ENCODE data around the gene SLC7A4.

Gene SLC7A4

DNA sequence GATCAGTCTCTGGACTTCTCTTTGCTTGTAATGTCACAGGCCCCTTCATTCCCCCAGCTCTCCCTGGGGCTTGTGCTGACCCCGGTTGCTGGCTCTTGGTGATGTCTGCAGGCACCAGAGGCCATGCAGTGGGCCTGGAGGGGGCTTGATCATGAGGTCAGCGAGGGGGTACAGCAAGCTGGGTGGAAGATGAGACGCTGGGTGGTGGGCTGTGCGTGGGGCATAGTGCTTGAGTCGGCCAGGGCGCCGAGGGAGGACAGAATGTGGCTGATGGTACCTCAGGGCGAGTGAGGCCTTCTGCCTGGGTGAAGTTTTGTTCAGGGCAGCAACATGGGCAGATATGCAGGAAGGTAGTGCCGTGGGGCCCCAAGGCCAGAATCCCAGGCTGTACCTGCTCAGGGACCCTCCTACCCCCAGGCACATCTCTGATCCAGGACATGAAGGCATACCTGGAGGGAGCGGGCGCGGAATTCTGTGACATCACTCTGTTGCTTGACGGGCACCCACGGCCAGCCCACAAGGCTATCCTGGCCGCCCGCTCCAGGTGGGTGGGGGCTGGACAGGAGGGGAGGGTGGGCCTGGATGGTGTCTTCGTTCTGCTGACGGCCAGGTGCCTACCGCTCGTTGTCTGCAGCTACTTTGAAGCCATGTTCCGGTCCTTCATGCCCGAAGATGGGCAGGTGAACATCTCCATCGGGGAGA, 36.9 kb downstream of the SLC7A4 start:
- no peak for DNase-seq

DNA sequence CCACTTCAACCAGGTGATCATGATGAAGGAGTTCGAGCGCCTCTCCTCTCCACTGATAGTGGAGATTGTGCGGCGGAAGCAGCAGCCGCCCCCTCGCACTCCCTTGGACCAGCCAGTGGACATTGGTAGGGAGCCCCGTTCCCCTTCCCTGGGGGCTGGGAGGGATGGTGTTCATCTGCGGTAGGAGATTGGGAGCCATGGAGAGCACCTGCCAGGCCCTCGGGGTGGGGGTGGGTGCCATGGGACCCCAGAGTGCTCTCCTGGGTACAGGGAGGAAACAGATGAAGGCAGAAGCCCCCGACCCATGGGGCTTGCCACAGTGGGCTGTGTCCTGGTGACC, 37.5 kb downstream of the SLC7A4 start:
- no peak for DNase-seq

DNA sequence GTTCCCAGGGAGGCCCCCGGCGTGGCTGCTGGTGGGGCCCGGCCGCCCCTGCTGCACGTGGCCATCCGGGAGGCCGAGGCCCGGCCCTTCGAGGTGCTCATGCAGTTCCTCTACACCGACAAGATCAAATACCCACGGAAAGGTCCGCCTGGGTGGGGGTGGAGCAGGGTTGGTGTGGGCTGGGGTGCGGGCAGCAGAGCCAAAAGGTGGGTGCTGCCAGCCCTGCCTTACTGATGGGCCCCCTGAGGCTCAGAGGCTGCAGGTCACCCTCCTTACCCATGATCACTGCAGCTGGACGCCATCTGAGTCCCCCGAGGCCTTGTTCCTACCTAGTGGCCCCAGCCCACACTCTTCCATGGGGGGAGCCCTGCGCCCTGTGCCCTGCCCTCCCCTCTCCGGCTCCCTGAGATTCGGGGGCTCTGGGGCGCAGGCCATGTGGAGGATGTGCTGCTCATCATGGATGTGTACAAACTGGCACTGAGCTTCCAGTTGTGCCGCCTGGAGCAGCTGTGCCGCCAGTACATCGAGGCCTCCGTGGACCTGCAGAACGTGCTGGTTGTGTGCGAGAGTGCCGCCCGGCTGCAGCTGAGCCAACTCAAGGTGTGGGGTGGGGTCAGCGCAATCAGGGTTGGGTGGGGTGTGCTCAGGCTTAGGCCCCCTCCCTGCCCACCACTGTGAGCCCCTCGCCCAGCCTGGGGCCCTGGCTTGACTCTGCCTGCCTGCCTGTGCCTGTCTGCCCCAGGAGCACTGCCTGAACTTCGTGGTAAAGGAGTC, 38.0 kb downstream of the SLC7A4 start:
- no peak for DNase-seq

DNA sequence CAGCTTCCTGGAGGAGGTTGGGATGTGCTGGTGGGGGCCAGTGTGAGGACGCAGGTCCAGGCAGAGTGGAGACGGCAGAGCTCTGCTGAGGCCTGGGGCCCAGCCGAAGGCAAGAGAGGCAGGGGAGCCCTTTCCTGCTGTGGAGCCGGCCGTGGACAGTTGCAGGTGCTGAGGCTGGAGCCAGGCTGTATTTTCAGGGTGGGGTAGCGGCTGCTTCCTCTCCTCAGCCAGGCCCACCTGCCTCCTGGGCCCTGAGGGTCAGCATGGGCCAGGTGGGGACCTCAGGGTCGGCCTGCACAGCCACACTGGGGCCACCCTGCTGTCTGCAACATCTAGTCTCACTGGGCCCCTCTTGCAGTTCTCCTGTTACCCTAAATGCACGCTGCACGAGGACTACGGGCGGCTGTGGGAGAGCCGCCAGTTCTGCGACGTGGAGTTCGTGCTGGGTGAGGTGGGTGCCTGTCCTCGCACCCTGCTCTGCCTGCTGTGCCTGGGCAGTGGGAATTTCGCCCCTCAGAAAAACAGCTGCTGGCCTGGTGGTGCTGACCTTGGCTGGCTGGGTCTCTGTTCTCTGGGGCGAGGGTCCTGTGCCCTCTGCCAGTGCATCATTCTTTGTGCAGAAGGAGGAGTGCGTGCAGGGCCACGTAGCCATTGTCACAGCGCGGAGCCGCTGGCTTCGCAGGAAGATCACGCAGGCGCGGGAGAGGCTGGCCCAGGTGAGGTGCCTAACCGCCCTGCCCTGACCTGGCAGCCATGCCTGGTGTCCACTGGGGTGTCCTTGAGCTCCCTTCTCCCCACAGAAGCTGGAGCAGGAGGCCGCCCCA, 38.8 kb downstream of the SLC7A4 start:
- no peak for DNase-seq

DNA sequence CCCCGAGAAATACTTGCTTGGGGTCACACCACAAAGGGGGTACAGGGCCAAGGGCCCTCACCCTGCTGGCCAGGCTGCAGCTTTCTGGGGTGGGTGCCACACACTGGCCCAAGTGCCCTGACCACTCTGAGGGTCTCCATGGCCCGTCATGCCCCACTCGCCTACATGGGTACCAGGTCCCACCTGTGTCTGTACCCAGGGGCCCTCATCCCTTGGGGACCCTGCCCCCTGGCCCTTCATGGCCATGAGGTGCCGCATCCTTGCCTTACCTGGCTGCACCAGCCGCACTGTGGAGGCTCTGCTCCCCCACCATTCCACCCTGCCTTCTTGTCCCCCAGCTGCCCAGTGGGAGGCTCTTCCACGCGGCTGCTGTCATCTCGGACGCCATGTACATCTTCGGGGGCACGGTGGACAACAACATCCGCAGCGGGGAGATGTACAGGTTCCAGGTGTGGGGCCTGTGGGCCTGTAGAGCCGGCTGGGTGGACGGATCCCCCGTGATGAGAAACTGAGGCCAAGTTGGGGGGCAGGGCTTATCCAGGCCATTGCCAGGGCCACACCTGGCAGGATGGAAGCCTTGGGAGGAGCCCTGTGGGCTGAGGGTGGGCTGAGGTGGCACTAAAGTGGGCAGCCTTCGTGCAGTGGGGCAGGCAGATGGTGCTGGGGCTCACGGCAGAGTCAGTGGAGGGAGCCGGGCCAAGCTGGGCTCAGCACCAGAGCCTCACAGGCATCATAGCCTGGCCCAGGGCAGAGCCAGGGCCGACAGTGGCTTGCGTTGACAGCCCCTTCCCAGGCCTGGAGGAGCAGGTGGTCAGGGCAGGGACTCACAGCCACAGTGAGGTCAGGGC, 39.7 kb downstream of the SLC7A4 start:
- DNase-seq = no peak

DNA sequence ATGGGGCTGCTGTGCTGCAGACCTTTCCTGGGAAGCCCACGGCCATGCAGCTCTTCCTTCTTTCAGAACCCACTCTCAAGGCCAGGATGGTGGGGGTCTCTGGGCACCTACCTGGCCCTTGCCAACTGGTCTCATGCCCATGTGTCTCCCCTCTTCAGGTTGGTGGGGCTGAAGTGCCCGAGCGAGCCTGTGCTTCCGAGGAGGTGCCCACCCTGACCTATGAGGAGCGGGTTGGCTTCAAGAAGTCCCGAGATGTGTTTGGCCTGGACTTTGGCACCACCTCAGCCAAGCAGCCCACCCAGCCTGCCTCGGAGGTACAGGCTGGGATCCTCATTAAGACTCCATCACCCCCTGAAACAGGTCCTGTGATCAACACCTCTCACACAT, 40.3 kb downstream of the SLC7A4 start:
- no peak for DNase-seq

DNA sequence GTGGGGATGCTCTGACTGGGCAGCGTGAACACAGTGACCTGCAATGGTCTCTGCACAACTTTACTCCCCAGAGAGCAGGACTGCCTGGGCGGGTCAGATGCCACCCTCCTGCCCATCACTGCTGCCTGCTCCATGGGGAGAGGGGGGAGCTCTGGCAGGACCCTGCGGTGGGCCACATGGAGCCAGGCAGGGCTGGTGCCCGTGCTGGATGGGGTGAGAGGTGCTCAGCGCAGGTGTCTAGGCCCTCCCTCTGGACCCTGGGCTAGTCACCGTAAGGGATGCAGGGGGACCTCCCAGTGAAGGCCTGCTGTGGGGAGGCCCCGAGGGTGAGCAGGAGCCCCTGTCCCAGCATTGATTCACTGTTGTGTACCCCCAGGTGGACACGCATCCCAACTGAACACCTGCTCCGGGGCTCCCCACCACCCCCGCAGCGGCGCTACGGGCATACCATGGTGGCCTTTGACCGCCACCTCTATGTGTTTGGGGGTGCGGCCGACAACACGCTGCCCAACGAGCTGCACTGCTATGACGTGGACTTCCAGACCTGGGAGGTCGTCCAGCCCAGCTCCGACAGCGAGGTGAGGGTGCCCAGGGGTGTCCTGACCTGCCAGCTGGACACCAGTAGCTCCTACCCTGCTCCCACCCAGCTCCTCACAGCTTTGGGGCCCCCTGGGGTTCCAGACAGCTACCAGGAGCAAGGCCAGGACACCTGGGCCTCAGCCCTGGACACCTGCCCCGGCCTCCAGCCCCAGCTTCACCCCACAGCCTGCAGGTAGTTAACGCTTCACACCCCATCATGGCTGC, 40.9 kb downstream of the SLC7A4 start:
- no peak for DNase-seq

DNA sequence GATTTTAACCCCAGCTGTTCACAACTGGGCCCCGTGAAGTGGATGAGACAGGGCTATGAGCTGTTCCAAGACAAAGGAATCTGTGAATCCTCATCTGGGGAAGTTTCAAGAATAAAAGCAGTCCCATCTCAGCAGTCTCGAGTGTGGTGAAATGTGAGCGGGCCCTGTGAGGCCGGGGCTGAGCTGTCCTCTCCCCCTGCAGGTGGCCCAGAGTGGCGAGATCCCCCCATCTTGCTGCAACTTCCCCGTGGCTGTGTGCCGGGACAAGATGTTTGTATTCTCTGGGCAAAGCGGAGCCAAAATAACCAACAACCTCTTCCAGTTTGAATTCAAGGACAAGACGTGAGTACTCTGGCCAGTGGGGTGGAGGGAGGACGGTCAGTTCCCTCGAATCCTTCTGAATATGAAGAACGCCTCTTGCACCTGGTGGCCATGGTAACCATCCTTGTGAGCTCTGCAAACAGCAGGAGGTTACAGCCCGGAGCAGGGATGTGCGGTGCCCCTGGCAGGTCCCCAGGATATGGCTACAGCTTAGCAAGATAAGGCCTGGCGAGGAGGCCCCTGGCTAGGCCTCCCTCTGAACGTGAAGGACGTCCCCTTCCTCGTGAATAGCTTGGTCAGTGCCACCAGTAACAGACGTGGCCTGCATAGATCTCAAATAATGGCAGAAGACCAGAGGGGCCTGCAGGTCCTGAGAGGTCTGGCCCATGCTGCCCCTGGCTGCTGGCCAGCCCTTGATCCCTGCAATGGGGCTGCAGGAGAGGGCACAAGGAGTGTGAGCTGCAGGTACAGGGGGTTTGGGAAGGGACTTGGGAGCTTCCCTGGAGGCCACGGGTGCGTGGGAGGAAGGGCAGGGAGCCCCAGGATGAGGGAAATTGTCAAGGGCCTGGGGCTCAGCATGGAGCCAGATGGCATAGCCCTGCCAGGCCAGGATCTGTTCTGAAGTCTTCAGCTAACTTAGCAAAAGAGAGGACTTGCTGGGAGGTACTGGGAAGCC, 41.9 kb downstream of the SLC7A4 start:
- no peak for DNase-seq

DNA sequence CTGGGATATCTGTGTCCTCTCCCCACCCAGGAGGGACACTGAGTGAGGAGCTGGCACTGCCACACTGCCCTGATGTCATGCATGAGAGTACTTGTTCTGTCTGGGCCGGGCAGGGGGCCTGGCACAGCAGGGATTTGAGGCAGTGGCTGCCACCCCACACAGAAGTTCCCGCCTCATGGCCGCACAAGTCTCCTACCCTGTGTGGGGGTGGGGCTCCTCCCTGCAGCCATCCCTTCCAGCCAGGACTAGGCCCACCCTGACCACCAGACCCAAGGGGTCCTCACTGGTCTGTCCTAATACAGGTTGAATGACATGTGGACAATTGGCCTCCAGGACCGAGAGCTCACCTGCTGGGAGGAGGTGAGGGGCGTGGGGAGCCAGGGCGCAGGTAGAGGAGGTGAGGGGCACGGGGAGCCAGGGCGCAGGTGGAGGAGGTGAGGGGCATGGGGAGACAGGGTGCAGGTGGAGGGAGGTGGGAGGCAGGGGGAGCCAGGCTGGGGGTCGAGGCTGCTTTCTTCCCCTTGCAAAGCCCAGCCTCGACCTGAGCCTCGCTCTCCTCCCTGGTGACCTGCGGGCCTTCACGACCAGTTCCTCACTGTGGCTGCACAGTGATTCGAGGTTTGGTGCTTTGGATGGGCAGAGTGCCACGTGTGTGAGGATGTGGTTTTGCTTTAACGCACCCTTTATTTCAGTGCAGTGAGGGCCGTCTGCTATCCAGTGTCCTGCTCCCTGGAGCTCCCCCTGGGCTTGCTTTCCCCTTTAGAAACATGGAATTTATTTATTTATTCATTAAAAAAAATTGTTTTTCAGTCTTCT, 42.8 kb downstream of the SLC7A4 start:
- DNase-seq = no peak

DNA sequence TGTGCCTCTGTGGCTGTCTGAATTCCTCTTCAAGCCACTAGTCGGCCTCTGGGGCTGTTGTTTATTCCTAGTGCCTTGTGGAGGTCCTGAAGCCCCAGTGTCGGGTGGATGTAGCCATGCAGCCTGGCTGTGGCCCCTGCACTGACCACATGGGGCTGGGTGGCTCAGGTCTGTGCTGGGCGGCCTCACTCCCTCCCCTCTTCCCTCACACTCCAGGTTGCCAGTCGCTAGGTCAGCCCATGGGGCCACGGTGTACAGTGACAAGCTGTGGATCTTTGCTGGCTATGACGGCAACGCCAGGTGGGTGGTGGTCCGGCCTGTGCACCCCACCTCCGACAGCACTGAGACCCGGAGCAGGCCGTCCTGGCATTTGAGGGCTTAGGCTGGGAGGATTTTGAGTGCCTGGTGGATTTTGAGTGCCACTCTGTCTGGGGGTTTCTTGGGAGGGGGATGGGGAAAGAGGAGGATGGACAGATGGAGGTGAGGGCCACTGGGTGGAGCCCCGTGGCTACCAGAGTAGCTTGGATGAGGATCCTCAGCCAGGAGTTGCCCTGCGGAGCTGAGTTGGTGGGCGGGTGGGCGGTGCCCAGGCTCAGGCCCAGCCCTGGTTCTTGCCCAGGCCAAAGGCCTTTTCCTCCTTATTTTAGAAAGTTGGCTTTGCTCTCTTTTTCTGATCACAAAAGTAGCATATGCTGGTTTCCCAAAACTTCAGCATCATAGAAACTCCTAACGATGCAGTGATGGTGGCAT, 43.6 kb downstream of the SLC7A4 start:
- DNase-seq = no peak

DNA sequence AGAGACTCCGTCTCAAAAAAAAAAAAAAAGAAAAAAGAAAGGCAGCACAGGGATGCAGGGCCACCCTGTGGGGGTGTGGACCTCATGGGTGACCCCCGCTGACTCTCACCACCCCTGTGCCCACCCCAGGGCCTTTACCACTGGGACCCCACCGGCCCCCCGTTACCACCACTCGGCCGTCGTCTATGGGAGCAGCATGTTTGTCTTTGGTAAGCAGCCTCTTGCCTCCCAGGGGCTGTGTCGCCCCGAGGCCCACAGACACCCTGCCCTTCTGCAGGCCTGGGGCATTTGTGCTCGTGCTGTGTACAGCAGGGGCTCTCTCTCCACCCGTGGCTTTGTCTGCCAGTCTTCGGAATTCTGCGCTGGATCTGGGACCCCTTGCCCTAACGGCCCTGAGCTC, 45.0 kb downstream of the SLC7A4 start:
- no peak for DNase-seq

DNA sequence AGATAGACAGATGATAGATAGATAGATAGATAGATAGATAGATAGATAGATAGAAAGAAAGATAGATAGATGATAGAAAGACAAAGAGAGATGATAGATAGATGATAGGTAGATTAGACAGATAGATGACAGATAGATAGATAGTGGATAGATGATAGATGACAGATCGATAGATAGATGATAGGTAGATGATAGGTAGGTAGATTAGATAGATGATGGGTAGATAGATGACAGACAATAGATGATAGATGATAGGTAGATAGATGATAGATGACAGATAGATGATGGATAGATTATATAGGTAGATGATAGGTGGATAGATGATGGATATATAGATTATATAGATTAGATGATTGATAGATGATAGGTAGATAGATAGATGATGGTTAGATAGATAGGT, 46.0 kb downstream of the SLC7A4 start:
- DNase-seq = no peak

DNA sequence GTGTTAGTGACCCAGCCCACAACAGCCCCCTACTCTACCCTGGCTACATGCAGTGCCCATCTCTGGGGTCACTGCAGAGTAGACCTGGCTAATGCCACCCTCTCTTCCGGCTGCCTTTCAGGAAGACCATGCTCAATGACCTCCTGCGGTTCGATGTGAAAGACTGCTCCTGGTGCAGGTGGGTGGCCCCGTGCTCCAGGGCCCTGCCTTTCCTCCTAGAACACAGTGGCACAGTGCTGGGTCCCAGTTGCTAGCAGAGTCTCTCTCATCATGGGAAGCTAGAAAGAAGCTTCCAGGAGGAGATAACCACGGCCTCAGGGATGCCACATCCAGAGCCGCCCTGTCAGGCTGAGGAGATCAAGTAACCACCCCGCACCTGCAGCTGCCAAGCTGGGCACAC, 46.6 kb downstream of the SLC7A4 start:
- no peak for DNase-seq

DNA sequence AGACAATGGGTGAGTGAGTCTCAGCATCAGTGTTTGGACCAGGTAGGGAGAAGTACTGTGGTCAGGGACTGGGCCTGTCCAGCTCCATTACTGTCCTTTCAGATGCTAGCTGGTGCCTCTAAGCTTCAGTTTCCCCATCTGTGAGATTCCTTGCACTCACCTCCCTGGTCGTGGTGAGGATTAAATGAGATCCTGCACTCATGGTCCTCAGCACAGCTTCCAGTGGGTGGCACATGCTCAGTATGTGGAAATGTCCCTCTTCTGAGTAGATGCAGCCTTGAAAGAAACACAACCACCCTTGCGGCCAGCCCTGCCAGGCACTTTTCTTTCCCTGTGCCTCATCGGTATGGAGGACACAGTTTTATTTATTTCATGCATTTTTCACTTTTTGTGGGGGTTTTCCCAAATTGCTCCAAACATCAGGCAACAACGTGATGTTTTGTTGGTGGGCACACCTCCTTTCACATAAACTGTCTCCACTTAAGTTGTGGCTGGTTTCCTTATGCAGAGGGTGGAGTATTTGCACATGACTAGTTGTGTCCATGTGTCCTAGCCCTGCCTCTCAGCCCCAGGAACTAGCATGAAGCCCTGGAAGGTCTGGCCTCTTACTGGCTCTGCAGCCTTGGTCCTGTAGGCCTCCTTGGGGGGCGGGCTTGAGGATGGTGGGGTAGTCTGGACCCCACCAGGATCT, 49.1 kb downstream of the SLC7A4 start:
- DNase-seq = no peak

DNA sequence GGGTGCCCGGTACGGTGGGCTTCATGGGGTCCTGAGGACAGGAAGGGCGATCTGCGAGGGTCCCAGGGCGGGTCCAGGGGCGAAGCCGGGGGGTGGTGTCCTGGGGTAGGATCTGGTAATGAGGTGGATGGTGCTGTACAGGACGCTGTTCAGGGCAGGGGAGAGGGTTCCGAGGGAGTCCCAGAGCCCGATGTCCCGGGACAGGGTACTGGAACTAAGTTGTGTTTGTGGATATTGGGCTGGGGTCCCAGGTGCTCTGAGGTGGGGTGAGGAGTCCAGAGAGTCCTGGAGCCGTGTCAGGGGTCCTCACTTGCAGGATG, 49.8 kb downstream of the SLC7A4 start:
- no peak for DNase-seq

DNA sequence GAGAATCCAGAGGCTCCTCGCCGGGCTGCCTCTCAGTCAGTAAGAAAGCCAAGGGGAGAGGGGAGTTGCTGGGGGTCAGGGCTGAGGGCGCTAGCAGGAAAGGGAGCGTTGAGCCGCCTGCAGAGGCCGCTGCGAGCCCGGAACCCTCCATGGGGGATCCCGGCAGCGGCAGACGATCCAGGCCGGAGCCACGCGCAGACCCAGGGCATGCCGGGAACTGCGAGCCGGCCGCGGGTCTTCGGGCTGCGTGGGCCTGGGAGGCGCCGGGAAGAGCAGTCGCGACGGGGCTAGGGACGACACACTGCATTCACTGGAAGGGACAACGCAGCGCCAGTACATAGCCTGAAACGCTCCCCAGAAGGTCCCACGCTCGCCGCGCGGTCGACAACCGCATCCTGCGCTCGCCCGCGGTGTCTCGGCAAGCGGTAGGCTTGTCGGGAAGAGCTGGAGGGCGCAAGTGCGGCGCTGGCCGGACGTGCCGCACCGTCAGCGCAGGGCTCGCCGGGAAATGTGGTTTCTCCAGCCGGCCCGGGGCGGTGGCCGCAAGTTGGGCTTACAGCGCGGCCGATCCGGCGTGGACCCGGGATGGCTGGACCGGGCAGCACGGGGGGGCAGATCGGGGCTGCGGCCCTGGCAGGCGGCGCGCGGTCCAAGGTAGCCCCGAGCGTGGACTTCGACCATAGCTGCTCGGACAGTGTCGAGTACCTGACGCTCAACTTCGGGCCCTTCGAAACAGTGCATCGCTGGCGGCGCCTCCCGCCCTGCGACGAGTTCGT, 50.4 kb downstream of the SLC7A4 start, which contains the start of gene LZTR1:
LZTR1 (plus strand) TSS at position 511 of the 776 bp plus-strand sequence; CDS start at position 586, 75 bp downstream.
- peak; percentile 38 for DNase-seq

DNA sequence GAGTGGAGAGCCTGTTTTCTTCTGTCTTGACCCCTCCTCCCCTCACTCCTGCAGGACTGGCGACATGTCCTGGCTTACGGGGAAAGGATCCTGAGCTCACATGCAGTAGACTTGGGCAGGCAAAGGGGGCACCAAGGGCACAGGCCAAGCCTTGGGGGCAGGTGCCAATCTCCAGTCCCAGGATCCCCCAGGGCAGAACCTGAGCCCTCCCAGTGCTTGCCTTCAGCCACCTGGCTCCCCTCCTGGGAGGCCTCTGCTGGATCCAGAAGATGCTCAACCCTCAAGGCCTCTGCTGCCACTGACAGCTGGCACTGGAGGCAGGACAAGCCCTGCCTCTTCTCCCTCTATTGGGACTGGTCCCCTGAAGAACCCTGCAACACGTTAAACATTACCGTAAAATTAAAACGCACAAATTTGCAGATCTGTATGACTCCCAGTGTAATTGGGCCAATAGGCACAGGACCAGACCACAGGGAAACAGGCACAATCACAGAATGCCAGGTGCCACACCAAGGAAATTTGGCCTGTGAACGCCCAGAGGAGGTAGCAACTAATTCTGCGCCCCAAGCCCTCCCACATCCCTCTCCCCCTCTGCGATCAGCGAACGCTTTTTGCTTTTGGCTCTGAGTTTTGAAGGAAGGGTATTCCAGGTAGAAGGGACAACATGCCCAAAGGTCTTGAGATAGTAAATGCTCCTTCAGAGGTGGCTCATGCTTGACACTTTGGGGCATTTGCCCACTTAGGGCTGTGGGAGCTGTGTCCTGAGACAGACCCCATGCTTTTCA, 51.2 kb downstream of the SLC7A4 start:
- no peak for DNase-seq

Data from effector CD8-positive, alpha-beta T cell (primary cell).